CD14-positive monocyte (primary cell): ENCODE measurements around the gene OTOR. TPM values are rescaled to one million over a fixed set of nuclear protein-coding genes. Genes with fewer than 3 reads are reported as not detected.

Experiments
- DNase-seq, 3 donors: peaks; one replicate each; pipeline ENCODE4 v3.0.0-alpha.2; 2011 to 2022
- H2AFZ ChIP-seq: 2 replicates; pipeline ENCODE4 v1.6.0; 2012; ENCODE audit warnings: mild to moderate bottlenecking, low read depth, low read length, inconsistent platforms; ENCODE audit not compliant: insufficient read depth, poor library complexity, severe bottlenecking
- H3K27ac ChIP-seq, 2 donors: 1 replicate in 1 of 2; 2 replicates in 1 of 2; pipeline ENCODE4 v1.5.1; 2012 to 2013; ENCODE audit warnings: low read length in 2 of 2, control low read depth in 1 of 2, inconsistent platforms in 1 of 2, low read depth in 1 of 2, mild to moderate bottlenecking in 1 of 2
- H3K27me3 ChIP-seq, 2 donors: one replicate each; pipeline versions ENCODE4 v1.6.0 to v1.6.1; 2011 to 2013; ENCODE audit warnings: low read length in 2 of 2; ENCODE audit not compliant: control insufficient read depth in 2 of 2, insufficient read depth in 2 of 2
- H3K36me3 ChIP-seq, 2 donors: replicated peaks in 1 of 2; 1 replicate in 1 of 2; 2 replicates in 1 of 2; pipeline versions ENCODE4 v1.5.1 to v1.6.1; 2012 to 2013; ENCODE audit warnings: low read length in 2 of 2, control low read depth in 1 of 2, inconsistent platforms in 1 of 2, mild to moderate bottlenecking in 1 of 2; ENCODE audit not compliant: insufficient read depth in 2 of 2, control insufficient read depth in 1 of 2
- H3K4me1 ChIP-seq, 2 donors: 1 replicate in 1 of 2; 2 replicates in 1 of 2; pipeline versions ENCODE4 v1.5.1 to v1.6.1; 2012 to 2013; ENCODE audit warnings: low read length in 2 of 2, control low read depth in 1 of 2, inconsistent platforms in 1 of 2, mild to moderate bottlenecking in 1 of 2, moderate library complexity in 1 of 2; ENCODE audit not compliant: insufficient read depth in 2 of 2, control insufficient read depth in 1 of 2
- H3K4me2 ChIP-seq: replicated peaks from 2 replicates; pipeline ENCODE3; 2012; ENCODE audit warnings: low read length, moderate library complexity, mild to moderate bottlenecking; ENCODE audit not compliant: poor library complexity, severe bottlenecking; ENCODE audit errors: extremely low read depth
- H3K4me3 ChIP-seq, 3 experiments: fragments of 200-600 bp in 1 of 3; sonication (generic) in 1 of 3; replicated peaks in 1 of 3; 1 replicate in 2 of 3; 2 replicates in 1 of 3; pipeline ENCODE4 v1.5.1; 2011 to 2013; ENCODE audit warnings: low read length in 3 of 3, mild to moderate bottlenecking in 3 of 3, control low read depth in 2 of 3, low read depth in 2 of 3, inconsistent platforms in 1 of 3, moderate library complexity in 1 of 3
- H3K79me2 ChIP-seq: 2 replicates; pipeline ENCODE4 v1.6.0; 2012; ENCODE audit warnings: mild to moderate bottlenecking, control low read depth, inconsistent platforms, low read length, moderate library complexity; ENCODE audit not compliant: insufficient read depth
- H3K9ac ChIP-seq: 2 replicates; pipeline ENCODE4 v1.6.0; 2017; ENCODE audit warnings: low read length, mild to moderate bottlenecking; ENCODE audit not compliant: insufficient read depth, poor library complexity, severe bottlenecking
- H3K9me3 ChIP-seq, 2 donors: replicated peaks in 1 of 2; 1 replicate in 1 of 2; 2 replicates in 1 of 2; pipeline versions ENCODE4 v1.5.1 to v1.6.1; 2012 to 2013; ENCODE audit warnings: low read length in 2 of 2, control low read depth in 1 of 2; ENCODE audit not compliant: control insufficient read depth in 1 of 2, insufficient read depth in 1 of 2
- H4K20me1 ChIP-seq: 2 replicates; pipeline ENCODE4 v1.6.0; 2012; ENCODE audit warnings: mild to moderate bottlenecking, low read length, control low read depth, moderate library complexity; ENCODE audit not compliant: insufficient read depth
- H3K27ac Mint-ChIP-seq, 7 donors: one replicate each; pipeline ENCODE4 v1.8.0; 2020; ENCODE audit warnings: mild to moderate bottlenecking in 7 of 7, mixed read lengths in 7 of 7, moderate library complexity in 6 of 7, inconsistent platforms in 2 of 7
- H3K27me3 Mint-ChIP-seq, 3 donors: one replicate each; pipeline ENCODE4 v1.8.0; 2021 to 2022; ENCODE audit warnings: low read depth in 3 of 3, mild to moderate bottlenecking in 3 of 3, mixed read lengths in 3 of 3, moderate library complexity in 3 of 3, inconsistent platforms in 1 of 3
- H3K36me3 Mint-ChIP-seq, 2 donors: one replicate each; pipeline ENCODE4 v1.8.0; 2020; ENCODE audit warnings: mixed read lengths in 2 of 2, inconsistent platforms in 1 of 2, mild to moderate bottlenecking in 1 of 2
- H3K4me1 Mint-ChIP-seq: one replicate; pipeline ENCODE4 v1.8.0; 2020; ENCODE audit warnings: mild to moderate bottlenecking, mixed read lengths
- H3K4me3 Mint-ChIP-seq, 2 donors: one replicate each; pipeline ENCODE4 v1.8.0; 2020; ENCODE audit warnings: mild to moderate bottlenecking in 2 of 2, mixed read lengths in 2 of 2, moderate library complexity in 1 of 2
- H3K9me3 Mint-ChIP-seq, 7 donors: one replicate each; pipeline ENCODE4 v1.8.0; 2020 to 2022; ENCODE audit warnings: mixed read lengths in 7 of 7, mild to moderate bottlenecking in 6 of 7, moderate library complexity in 6 of 7, inconsistent platforms in 2 of 7
- CTCF ChIP-seq: fragments of 200-600 bp; IDR thresholded peaks from one replicate; pipeline ENCODE4 v1.8.0; 2022; ENCODE audit warnings: antibody characterized with exemption, mild to moderate bottlenecking
- WGBS: methylation state at CpG from one replicate; pipeline ENCODE4 v1.1.5; 2013; ENCODE audit warnings: missing lambda C conversion rate; ENCODE audit not compliant: insufficient coverage; 5-methylcytosine and 5-hydroxymethylcytosine counted together
- intact Hi-C, 2 donors: fragments of 100-400 bp; cut with micrococcal nuclease; formaldehyde crosslinking; loops; one replicate each; pipeline versions ENCODE4 v1.15.0 to v1.15.1; 2023
- polyA plus RNA-seq, 3 donors: library from polyadenylated mRNA; depleted of rRNA in 1 of 3; unstranded in 2 of 3; stranded (reverse) in 1 of 3; fragments of 300-500 nt in 2 of 3; fragments of >200 nt in 1 of 3; fragmentation: Illumina TruSeq in 2 of 3; gene quantifications; 1 replicate in 2 of 3; 2 replicates in 1 of 3; pipeline ENCODE4 v1.2.3, GENCODE V29; 2012 to 2021

OTOR gene
- polyA plus RNA-seq, 3 donors, result not detected

- H3K9ac ChIP-seq, result no peak overlapping the region
- WGBS, result 78% methylated on average over 1 of the region's 3 CpGs
- no peak for TF ChIP-seq CTCF
These were observed 3.9 kb upstream of the OTOR start for GRCh38 chr20:16744178-16744807.

GRCh38 chr20:16745204-16745603 is 3.0 kb upstream of the OTOR start:
- Histone ChIP-seq H3K4me2 (no peak overlapping the region), H3K79me2 (no peaks in the 10 kb centered on the region), H3K4me3 (no peak overlapping the region), H2AFZ (no peak overlapping the region), H4K20me1 (no peaks in the 10 kb centered on the region), H3K9ac (no peak overlapping the region), H3K27ac (no peak overlapping the region), H3K27me3 (peaks cover 0 to 15% of the 10 kb centered on the region in 2 donors), H3K4me1 (no peaks in the 10 kb centered on the region), H3K9me3 (no peaks in the 10 kb centered on the region), H3K36me3 (peaks cover 12 to 25% of the 10 kb centered on the region in 2 donors)
- peaks cover 22 to 26% of the 10 kb centered on the region in 2 donors for H3K36me3 Mint-ChIP-seq
- H3K27ac Mint-ChIP-seq, result no peak overlapping the region
- no peak for DNase-seq
- H3K27me3 Mint-ChIP-seq, result peaks cover 9 to 19% (median 18%) of the 10 kb centered on the region in 3 donors
- WGBS, result 96% methylated on average over 5 of the region's 5 CpGs
- H3K9me3 Mint-ChIP-seq, result no peaks in the 10 kb centered on the region
- no peaks in the 10 kb centered on the region for H3K4me1 Mint-ChIP-seq
- TF ChIP-seq CTCF, result no peak
- intact Hi-C loops, result no loop called here
- H3K4me3 Mint-ChIP-seq, result no peak overlapping the region

More at GRCh38 chr20:16744178-16744807, 3.9 kb upstream of the OTOR start:
- Mint-ChIP-seq H3K36me3 (peaks cover 31 to 35% of the 10 kb centered on the region in 2 donors), H3K4me1 (no peaks in the 10 kb centered on the region), H3K4me3 (no peak overlapping the region), H3K27ac (peak overlapping the region in 1 of 7 donors; percentile 25), H3K27me3 (peaks cover 1 to 14% (median 12%) of the 10 kb centered on the region in 3 donors), H3K9me3 (no peaks in the 10 kb centered on the region)
- H2AFZ ChIP-seq, result no peak overlapping the region
- no peak overlapping the region for H3K4me3 ChIP-seq
- intact Hi-C loops, result no loop called here
- peaks cover 0 to 12% of the 10 kb centered on the region in 2 donors for H3K27me3 ChIP-seq
- H3K27ac ChIP-seq, result no peak overlapping the region
- peaks cover 21 to 34% of the 10 kb centered on the region in 2 donors for H3K36me3 ChIP-seq
- H3K9me3 ChIP-seq, result no peaks in the 10 kb centered on the region
- DNase-seq, result no peak
- H3K4me1 ChIP-seq, result no peaks in the 10 kb centered on the region
- H3K79me2 ChIP-seq, result no peaks in the 10 kb centered on the region
- no peaks in the 10 kb centered on the region for H4K20me1 ChIP-seq
- no peak overlapping the region for H3K4me2 ChIP-seq
